SK-N-SH treated with all-trans-retinoic acid at 6 μM for 48 hours (cell line): Measurements from ENCODE around the gene CABLES1.

ENCODE experiments used
- ARNTL ChIP-seq: fragments of 450-650 bp; formaldehyde crosslinking; IDR thresholded peaks from 2 replicates; pipeline ENCODE4 v1.5.0; 2020; ENCODE audit warnings: low read depth, mild to moderate bottlenecking, moderate library complexity, borderline replicate concordance
- ISL1 ChIP-seq: fragments of 250-450 bp; sonication (Bioruptor Pico); IDR thresholded peaks from 2 replicates; pipeline ENCODE4 v2.1.2; 2022; ENCODE audit warnings: mild to moderate bottlenecking, moderate library complexity
- PPARA ChIP-seq: fragments of 250-450 bp; sonication (Bioruptor Pico); IDR thresholded peaks from 2 replicates; pipeline ENCODE4 v1.5.0; 2020; ENCODE audit warnings: mild to moderate bottlenecking, borderline replicate concordance
- RARB ChIP-seq: fragments of 250-450 bp; sonication (Bioruptor Pico); IDR thresholded peaks from 2 replicates; pipeline ENCODE4 v1.8.0; 2021; ENCODE audit warnings: mild to moderate bottlenecking, moderate library complexity
- TOX ChIP-seq: fragments of 250-450 bp; sonication (Bioruptor Pico); IDR thresholded peaks from 2 replicates; pipeline ENCODE4 v1.8.0; 2021; ENCODE audit warnings: mild to moderate bottlenecking, moderate library complexity, borderline replicate concordance
- ZFP3 ChIP-seq: fragments of 250-450 bp; sonication (Bioruptor Pico); IDR thresholded peaks from 2 replicates; pipeline ENCODE4 v1.5.0; 2020; ENCODE audit warnings: mild to moderate bottlenecking, moderate library complexity
- ZFP30 ChIP-seq: fragments of 450-650 bp; formaldehyde crosslinking; IDR thresholded peaks from 2 replicates; pipeline ENCODE4 v1.5.0; 2022; ENCODE audit warnings: mild to moderate bottlenecking, moderate library complexity
- ZNF8 ChIP-seq: fragments of 450-650 bp; formaldehyde crosslinking; IDR thresholded peaks from 2 replicates; pipeline ENCODE4 v1.5.0; 2020; ENCODE audit warnings: mild to moderate bottlenecking, moderate library complexity
- TF ChIP-seq, protein P1 (sequence below): fragments of 250-450 bp; sonication (Bioruptor Pico); IDR thresholded peaks from 2 replicates; pipeline ENCODE4 v1.5.1; 2020; ENCODE audit warnings: low read depth, mild to moderate bottlenecking, moderate library complexity
- TF ChIP-seq, protein P2 (sequence below): fragments of 250-450 bp; sonication (Bioruptor Pico); IDR thresholded peaks from 2 replicates; pipeline ENCODE4 v1.8.0; 2020; ENCODE audit warnings: mild to moderate bottlenecking, moderate library complexity, borderline replicate concordance
- TF ChIP-seq, protein P3 (sequence below): fragments of 250-450 bp; sonication (Bioruptor Pico); IDR thresholded peaks from 2 replicates; pipeline ENCODE4 v1.8.0; 2021; ENCODE audit warnings: low read depth, mild to moderate bottlenecking, moderate library complexity, borderline replicate concordance

DNA sequence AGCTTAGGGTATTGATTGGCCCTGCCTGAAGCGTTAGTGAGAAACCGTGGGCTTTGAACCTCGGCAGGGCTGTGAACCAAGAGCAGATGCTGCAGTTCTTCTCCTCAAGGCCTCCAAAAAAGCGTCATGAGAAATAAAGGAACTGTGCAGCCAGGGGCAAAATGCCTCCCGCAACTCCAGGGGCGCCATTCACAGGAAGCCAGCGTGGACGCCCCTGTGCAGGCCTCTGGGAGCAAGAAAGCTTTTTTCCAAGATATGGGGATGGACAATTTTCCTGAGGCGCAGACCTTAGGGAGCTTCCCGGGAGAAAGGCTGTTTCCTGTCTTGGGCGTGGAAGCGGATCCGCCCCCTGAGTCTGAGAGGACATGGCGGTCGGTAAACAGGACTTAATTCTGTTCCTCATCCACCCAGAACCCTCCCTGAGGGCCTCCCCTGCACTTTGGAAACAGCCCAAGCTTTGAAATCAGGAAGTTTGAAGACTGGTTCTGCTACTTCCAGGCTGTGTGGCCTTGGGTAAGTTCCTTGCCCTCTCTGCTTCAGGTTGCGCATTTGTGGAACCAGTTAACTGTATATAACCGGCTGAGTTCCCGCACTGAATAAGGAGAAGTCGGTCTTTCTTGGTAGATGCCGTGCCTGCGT is 29.6 kb upstream of the CABLES1 start:
- TF ChIP-seq ARNTL (CRISPR knock-in tag) (no peak), TOX (no peak), ZFP30 (CRISPR knock-in tag) (no peak), RARB (CRISPR knock-in tag) (no peak), PPARA (CRISPR knock-in tag) (no peak), ZFP3 (CRISPR knock-in tag) (no peak), ISL1 (no peak), ZNF8 (CRISPR knock-in tag) (no peak)
- TF ChIP-seq, protein P1, sequence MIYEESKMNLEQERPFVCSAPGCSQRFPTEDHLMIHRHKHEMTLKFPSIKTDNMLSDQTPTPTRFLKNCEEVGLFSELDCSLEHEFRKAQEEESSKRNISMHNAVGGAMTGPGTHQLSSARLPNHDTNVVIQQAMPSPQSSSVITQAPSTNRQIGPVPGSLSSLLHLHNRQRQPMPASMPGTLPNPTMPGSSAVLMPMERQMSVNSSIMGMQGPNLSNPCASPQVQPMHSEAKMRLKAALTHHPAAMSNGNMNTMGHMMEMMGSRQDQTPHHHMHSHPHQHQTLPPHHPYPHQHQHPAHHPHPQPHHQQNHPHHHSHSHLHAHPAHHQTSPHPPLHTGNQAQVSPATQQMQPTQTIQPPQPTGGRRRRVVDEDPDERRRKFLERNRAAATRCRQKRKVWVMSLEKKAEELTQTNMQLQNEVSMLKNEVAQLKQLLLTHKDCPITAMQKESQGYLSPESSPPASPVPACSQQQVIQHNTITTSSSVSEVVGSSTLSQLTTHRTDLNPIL (CRISPR knock-in tag): no peak
- TF ChIP-seq, protein P2, sequence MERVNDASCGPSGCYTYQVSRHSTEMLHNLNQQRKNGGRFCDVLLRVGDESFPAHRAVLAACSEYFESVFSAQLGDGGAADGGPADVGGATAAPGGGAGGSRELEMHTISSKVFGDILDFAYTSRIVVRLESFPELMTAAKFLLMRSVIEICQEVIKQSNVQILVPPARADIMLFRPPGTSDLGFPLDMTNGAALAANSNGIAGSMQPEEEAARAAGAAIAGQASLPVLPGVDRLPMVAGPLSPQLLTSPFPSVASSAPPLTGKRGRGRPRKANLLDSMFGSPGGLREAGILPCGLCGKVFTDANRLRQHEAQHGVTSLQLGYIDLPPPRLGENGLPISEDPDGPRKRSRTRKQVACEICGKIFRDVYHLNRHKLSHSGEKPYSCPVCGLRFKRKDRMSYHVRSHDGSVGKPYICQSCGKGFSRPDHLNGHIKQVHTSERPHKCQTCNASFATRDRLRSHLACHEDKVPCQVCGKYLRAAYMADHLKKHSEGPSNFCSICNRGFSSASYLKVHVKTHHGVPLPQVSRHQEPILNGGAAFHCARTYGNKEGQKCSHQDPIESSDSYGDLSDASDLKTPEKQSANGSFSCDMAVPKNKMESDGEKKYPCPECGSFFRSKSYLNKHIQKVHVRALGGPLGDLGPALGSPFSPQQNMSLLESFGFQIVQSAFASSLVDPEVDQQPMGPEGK (CRISPR knock-in tag): no peak
- TF ChIP-seq, protein P3, sequence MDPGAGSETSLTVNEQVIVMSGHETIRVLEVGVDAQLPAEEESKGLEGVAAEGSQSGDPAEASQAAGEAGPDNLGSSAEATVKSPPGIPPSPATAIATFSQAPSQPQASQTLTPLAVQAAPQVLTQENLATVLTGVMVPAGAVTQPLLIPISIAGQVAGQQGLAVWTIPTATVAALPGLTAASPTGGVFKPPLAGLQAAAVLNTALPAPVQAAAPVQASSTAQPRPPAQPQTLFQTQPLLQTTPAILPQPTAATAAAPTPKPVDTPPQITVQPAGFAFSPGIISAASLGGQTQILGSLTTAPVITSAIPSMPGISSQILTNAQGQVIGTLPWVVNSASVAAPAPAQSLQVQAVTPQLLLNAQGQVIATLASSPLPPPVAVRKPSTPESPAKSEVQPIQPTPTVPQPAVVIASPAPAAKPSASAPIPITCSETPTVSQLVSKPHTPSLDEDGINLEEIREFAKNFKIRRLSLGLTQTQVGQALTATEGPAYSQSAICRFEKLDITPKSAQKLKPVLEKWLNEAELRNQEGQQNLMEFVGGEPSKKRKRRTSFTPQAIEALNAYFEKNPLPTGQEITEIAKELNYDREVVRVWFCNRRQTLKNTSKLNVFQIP: no peak
